SH-SY5Y (cell line): ENCODE results near the gene CSH2.

Experiments
- GATA2 ChIP-seq: IDR thresholded peaks from 2 replicates; pipeline ENCODE4 v1.6.1; 2011; ENCODE audit warnings: mild to moderate bottlenecking, low read depth, low read length
- GATA3 ChIP-seq: IDR thresholded peaks from 2 replicates; pipeline ENCODE4 v1.6.1; 2011; ENCODE audit warnings: low read depth, mild to moderate bottlenecking, low read length, moderate library complexity

GRCh38 chr17:63843910-63844677 is 29.4 kb downstream of the CSH2 start:
- TF ChIP-seq GATA2 (no peak), GATA3 (no peak)
